Sigmoid colon (tissue), 7 donors: ENCODE data around the gene TMEM139. TPM values are rescaled to one million over a fixed set of nuclear protein-coding genes. Genes with fewer than 3 reads are reported as not detected.
"Not testable (repeated sequence)": the region's sequence is repeated elsewhere in the genome, so short reads cannot be mapped to it uniquely, and the experiment has no call there.

ENCODE experiments used
- DNase-seq: peaks from one replicate; pipeline ENCODE4 v3.0.0-alpha.2; 2019
- H3K27ac ChIP-seq, 4 donors: fragments of 200-600 bp; sonication (generic); one replicate each; pipeline ENCODE4 v1.5.1; 2016 to 2019; ENCODE audit warnings: mild to moderate bottlenecking in 1 of 4
- H3K27me3 ChIP-seq, 3 donors: fragments of 200-600 bp; sonication (generic); one replicate each; pipeline ENCODE4 v1.5.1; 2019; ENCODE audit warnings: mild to moderate bottlenecking in 1 of 3
- H3K36me3 ChIP-seq, 4 donors: fragments of 200-600 bp; sonication (generic); one replicate each; pipeline ENCODE4 v1.5.1; 2016 to 2019
- H3K4me1 ChIP-seq, 4 donors: fragments of 200-600 bp; sonication (generic); one replicate each; pipeline ENCODE4 v1.5.1; 2017 to 2019
- H3K4me3 ChIP-seq, 4 donors: fragments of 200-600 bp; sonication (generic); one replicate each; pipeline ENCODE4 v1.5.1; 2017 to 2019; ENCODE audit warnings: mild to moderate bottlenecking in 2 of 4, moderate library complexity in 1 of 4
- H3K9me3 ChIP-seq, 4 donors: fragments of 200-600 bp in 3 of 4; sonication (generic) in 3 of 4; one replicate each; pipeline versions ENCODE4 v1.5.1 to v1.6.1; 2013 to 2019
- CTCF ChIP-seq, 4 experiments: fragments of 450-650 bp in 3 of 4; fragments of 200-600 bp in 1 of 4; IDR thresholded peaks; one replicate each; pipeline ENCODE4 v1.5.1; 2016 to 2019; ENCODE audit warnings: antibody characterized with exemption in 4 of 4, mild to moderate bottlenecking in 3 of 4, moderate library complexity in 2 of 4
- EP300 ChIP-seq, 4 donors: sonication (generic); formaldehyde crosslinking; IDR thresholded peaks; one replicate each; pipeline ENCODE4 v1.6.1; 2017; ENCODE audit warnings: antibody characterized with exemption in 4 of 4
- POLR2A ChIP-seq, 2 donors: fragments of 450-650 bp; IDR thresholded peaks; one replicate each; pipeline ENCODE4 v1.6.1; 2016; ENCODE audit warnings: antibody characterized with exemption in 2 of 2, mild to moderate bottlenecking in 2 of 2, moderate library complexity in 2 of 2
- POLR2AphosphoS5 ChIP-seq, 4 donors: sonication (generic); formaldehyde crosslinking; IDR thresholded peaks; one replicate each; pipeline ENCODE4 v1.6.1; 2017; ENCODE audit warnings: antibody characterized with exemption in 4 of 4
- WGBS, 2 donors: extraction: QIAGEN DNeasy Blood & Tissue Kit; methylation state at CpG; one replicate each; pipeline ENCODE4 v1.1.7; 2013; 5-methylcytosine and 5-hydroxymethylcytosine counted together
- intact Hi-C: fragments of 100-400 bp; cut with DNase I; formaldehyde crosslinking; loops from one replicate; pipeline ENCODE4 v1.15.1; 2023
- polyA plus RNA-seq, 3 donors: library from polyadenylated mRNA; stranded (reverse); fragments of 200-250 nt; gene quantifications; one replicate each; pipeline ENCODE4 v1.2.3, GENCODE V29; 2013
- total RNA-seq, 4 donors: library from RNA; depleted of rRNA; stranded (reverse); fragments of >200 nt; gene quantifications; one replicate each; pipeline ENCODE4 v1.1.0, GENCODE V29; 2016
- donor health status: healthy with polysubstance abuse.
- donor health status: Bipolar disorder and iron deficiency.
- donor health status: healthy.

Gene TMEM139
- total and polyA plus RNA-seq, 7 donors, result 0.71 to 58.5 (median 40.6) TPM; not detected in 3

GRCh38 chr7:143287339-143287934 is 2.7 kb downstream of the TMEM139 start:
- Histone ChIP-seq H3K27me3 (no peaks in the 10 kb centered on the region), H3K4me3 (peak overlapping the region; percentile 88 to 99 (median 94)), H3K4me1 (peaks cover 0 to 32% (median 27%) of the 10 kb centered on the region in 4 donors), H3K9me3 (no peaks in the 10 kb centered on the region), H3K27ac (peak overlapping the region; percentile 91 to 95 (median 94)), H3K36me3 (peaks cover 0 to 13% (median 9%) of the 10 kb centered on the region in 4 donors)
- TF ChIP-seq CTCF (IDR thresholded peaks at IDR 0.05) (peak in 1 of 4 experiments; percentile 16), POLR2AphosphoS5 (IDR thresholded peaks at IDR 0.05) (peak in 1 of 4 donors; percentile 14), POLR2A (IDR thresholded peaks at IDR 0.05) (no peak)
- 87 to 92% methylated on average over 17 of the region's 17 CpGs for WGBS, 2 donors
- intact Hi-C loops, result loop anchor here (5.0 kb wide), 1 partner anchor 95 kb away; the partner anchor contains the start of gene ZYX
- peak; percentile 69 for DNase-seq

GRCh38 chr7:143287935-143288826 is 3.4 kb downstream of the TMEM139 start, which contains the start of gene CASP2:
TSS of gene CASP2 (plus strand) at chr7:143288351. CDS start at chr7:143288456, 105 bp downstream.
- Histone ChIP-seq H3K36me3 (peaks cover 5 to 20% (median 16%) of the 10 kb centered on the region in 4 donors), H3K27me3 (no peaks in the 10 kb centered on the region), H3K27ac (peak within 1 kb of the TSS; percentile 91 to 95 (median 94)), H3K4me3 (peak within 1 kb of the TSS; percentile 88 to 99 (median 94)), H3K4me1 (peaks cover 0 to 32% (median 27%) of the 10 kb centered on the region in 4 donors), H3K9me3 (no peaks in the 10 kb centered on the region)
- WGBS, 2 donors, result 3 to 4% methylated on average over 84 of the region's 84 CpGs
- TF ChIP-seq CTCF (IDR thresholded peaks at IDR 0.05), result peak in 2 of 4 experiments; percentile 13 to 27
- TF ChIP-seq POLR2AphosphoS5 (IDR thresholded peaks at IDR 0.05), result peak; percentile 65 to 89 (median 84)
- TF ChIP-seq POLR2A (IDR thresholded peaks at IDR 0.05), result peak in 1 of 2 donors; percentile 62
- no peak for TF ChIP-seq EP300 (IDR thresholded peaks at IDR 0.05)
- peak; percentile 99 for DNase-seq
- intact Hi-C loops, result loop anchor here (2.0 to 5.0 kb wide), 2 partner anchors 23 to 94 kb away; partner anchors contain the start of gene ZYX

- TF ChIP-seq EP300 (IDR thresholded peaks at IDR 0.05) (no peak), POLR2A (IDR thresholded peaks at IDR 0.05) (no peak)
- H3K4me3 ChIP-seq, result peak overlapping the region; percentile 88 to 99 (median 94)
- no peaks in the 10 kb centered on the region for H3K9me3 ChIP-seq
- H3K4me1 ChIP-seq, result peaks cover 0 to 32% (median 27%) of the 10 kb centered on the region in 4 donors
- peak overlapping the region; percentile 91 to 95 (median 94) for H3K27ac ChIP-seq
- H3K27me3 ChIP-seq, result no peaks in the 10 kb centered on the region
- peaks cover 12 to 27% (median 23%) of the 10 kb centered on the region in 4 donors for H3K36me3 ChIP-seq
- no peak for DNase-seq
- 1% methylated on average over 11 of the region's 11 CpGs for WGBS, 2 donors
- intact Hi-C loops, result loop anchor here (2.0 to 5.0 kb wide), 2 partner anchors 24 to 93 kb away; partner anchors contain the start of gene ZYX
These were observed 4.1 kb downstream of the TMEM139 start for GRCh38 chr7:143288836-143289235.

- Histone ChIP-seq H3K27me3 (no peaks in the 10 kb centered on the region), H3K9me3 (no peaks in the 10 kb centered on the region), H3K4me3 (peak overlapping the region; percentile 88 to 99 (median 94)), H3K4me1 (peaks cover 0 to 32% (median 27%) of the 10 kb centered on the region in 4 donors), H3K27ac (peak overlapping the region; percentile 91 to 95 (median 94)), H3K36me3 (peaks cover 18 to 32% (median 28%) of the 10 kb centered on the region in 4 donors)
- WGBS, 2 donors, result 7 to 18% methylated on average over 6 of the region's 6 CpGs
- TF ChIP-seq EP300 (IDR thresholded peaks at IDR 0.05) (no peak), POLR2A (IDR thresholded peaks at IDR 0.05) (no peak), CTCF (IDR thresholded peaks at IDR 0.05) (no peak), POLR2AphosphoS5 (IDR thresholded peaks at IDR 0.05) (no peak)
- intact Hi-C loops, result loop anchor here (2.0 to 5.0 kb wide), 2 partner anchors 25 to 93 kb away; partner anchors contain the start of gene ZYX
- DNase-seq, result no peak
These were observed 4.7 kb downstream of the TMEM139 start for GRCh38 chr7:143289421-143289820.

- WGBS, 2 donors, result 52 to 60% methylated on average over 4 of the region's 4 CpGs
- intact Hi-C loops, result loop anchor here (2.0 to 5.0 kb wide), 2 partner anchors 25 to 92 kb away; partner anchors contain the start of gene ZYX
- Histone ChIP-seq H3K36me3 (peaks cover 23 to 37% (median 32%) of the 10 kb centered on the region in 4 donors), H3K4me1 (peaks cover 0 to 32% (median 27%) of the 10 kb centered on the region in 4 donors)
- H3K4me3 ChIP-seq, H3K27ac ChIP-seq, H3K27me3 ChIP-seq, DNase-seq, H3K9me3 ChIP-seq: not testable (repeated sequence)
These were observed 5.1 kb downstream of the TMEM139 start for GRCh38 chr7:143289888-143290287.
